K562 (cell line): Measurements from ENCODE around the gene PHF21A. TPM values are rescaled to one million over a fixed set of nuclear protein-coding genes. Genes with fewer than 3 reads are reported as not detected.

ENCODE experiments used
- BCL6 ChIP-seq: fragments of 250-450 bp; sonication (Bioruptor Pico); IDR thresholded peaks from 2 replicates; pipeline ENCODE4 v1.4.0; 2020
- BCOR ChIP-seq: fragments of 450-650 bp; IDR thresholded peaks from 2 replicates; pipeline ENCODE4 v1.6.1; 2016
- C11orf30 ChIP-seq: fragments of 450-650 bp; IDR thresholded peaks from 2 replicates; pipeline ENCODE4 v1.6.1; 2016; ENCODE audit warnings: low read depth, mild to moderate bottlenecking
- CEBPG ChIP-seq, 3 experiments: fragments of 200-800 bp in 1 of 3; sonication (Bioruptor generic) in 1 of 3; sonication (generic) in 1 of 3; formaldehyde crosslinking in 1 of 3; IDR thresholded peaks in 2 of 3; conservative IDR thresholded peaks in 1 of 3; 2 replicates each; pipeline versions ENCODE4 v1.6.1 to v1.8.0; 2016 to 2022; ENCODE audit warnings: missing compliant biosample characterization in 2 of 3, missing genetic modification characterization in 2 of 3, mild to moderate bottlenecking in 1 of 3, missing genetic modification reagents in 1 of 3
- EP300 ChIP-seq: IDR thresholded peaks from 2 replicates; pipeline ENCODE4 v1.6.1; 2012; ENCODE audit warnings: low read length, improper control_type of control experiment
- FUS ChIP-seq: fragments of 200-400 bp; formaldehyde crosslinking; optimal IDR thresholded peaks from 2 replicates; pipeline ENCODE3; 2017; ENCODE audit warnings: low read depth, low read length
- HLTF ChIP-seq: fragments of 450-650 bp; IDR thresholded peaks from 2 replicates; pipeline ENCODE4 v1.6.1; 2016
- NCOA2 ChIP-seq, 2 experiments: fragments of 450-650 bp; IDR thresholded peaks; 2 replicates each; pipeline ENCODE4 v1.6.1; 2018; ENCODE audit warnings: mild to moderate bottlenecking in 2 of 2, moderate library complexity in 1 of 2; ENCODE audit not compliant: partially characterized antibody in 2 of 2
- NR2C1 ChIP-seq, 2 experiments: fragments of 450-650 bp; IDR thresholded peaks; 2 replicates each; pipeline ENCODE4 v1.6.1; 2017; ENCODE audit warnings: mild to moderate bottlenecking in 2 of 2, antibody characterized with exemption in 1 of 2, inconsistent platforms in 1 of 2, missing compliant biosample characterization in 1 of 2, missing genetic modification characterization in 1 of 2
- PHF20 ChIP-seq: fragments of 450-650 bp; IDR thresholded peaks from 2 replicates; pipeline ENCODE4 v1.6.1; 2018; ENCODE audit not compliant: partially characterized antibody
- POLR3A ChIP-seq: IDR thresholded peaks from 2 replicates; pipeline ENCODE4 v1.6.1; 2011; ENCODE audit warnings: borderline replicate concordance, mild to moderate bottlenecking, moderate library complexity; ENCODE audit not compliant: insufficient read length, insufficient read depth; ENCODE audit errors: extremely low read depth
- SIN3B ChIP-seq: fragments of 450-650 bp; IDR thresholded peaks from 2 replicates; pipeline ENCODE4 v1.6.1; 2017; ENCODE audit warnings: low read depth, mild to moderate bottlenecking, moderate library complexity
- TEAD1 ChIP-seq, 2 experiments: fragments of 450-650 bp in 1 of 2; sonication (generic) in 1 of 2; formaldehyde crosslinking; IDR thresholded peaks; 2 replicates each; pipeline versions ENCODE4 v1.4.0 to v1.8.0; 2020 to 2022; ENCODE audit warnings: mild to moderate bottlenecking in 2 of 2, missing genetic modification reagents in 1 of 2
- ZC3H8 ChIP-seq: fragments of 450-650 bp; IDR thresholded peaks from 2 replicates; pipeline ENCODE4 v1.6.1; 2017
- ZNF3 ChIP-seq: fragments of 250-450 bp; sonication (Bioruptor Pico); IDR thresholded peaks from 2 replicates; pipeline ENCODE4 v1.5.0; 2021; ENCODE audit warnings: mild to moderate bottlenecking, moderate library complexity
- ZNF408 ChIP-seq: fragments of 250-450 bp; sonication (Bioruptor Pico); IDR thresholded peaks from 2 replicates; pipeline ENCODE4 v1.4.0; 2020; ENCODE audit warnings: low read depth, mild to moderate bottlenecking, moderate library complexity
- ZNF41 ChIP-seq: fragments of 250-450 bp; sonication (Bioruptor Pico); conservative IDR thresholded peaks from 2 replicates; pipeline ENCODE4 v1.4.0; 2020; ENCODE audit warnings: mild to moderate bottlenecking
- polyA plus RNA-seq, 8 experiments: library from polyadenylated mRNA; depleted of rRNA in 4 of 8; stranded (reverse) in 5 of 8; unstranded in 3 of 8; fragments of >200 nt; fragmentation: Nextera tagmentation in 2 of 8; fragmentation: Illumina TruSeq in 1 of 8; extraction: Ambion mirVana in 2 of 8; extraction: Trizol in 1 of 8; gene quantifications; 2 replicates each; pipeline versions ENCODE4 v1.2.1 to v1.2.3, GENCODE V29; 2011 to 2014; ENCODE audit warnings: inconsistent platforms in 1 of 8, missing spikeins in 1 of 8
- total RNA-seq, 7 experiments: library from RNA; depleted of rRNA in 6 of 7; stranded (reverse); fragments of >200 nt in 6 of 7; fragmentation: Illumina TruSeq in 2 of 7; extraction: Trizol in 2 of 7; gene quantifications; 2 replicates each; pipeline versions ENCODE4 v1.2.1 to v1.2.3, GENCODE V29; 2011 to 2021; ENCODE audit warnings: low replicate concordance in 1 of 7
- TF ChIP-seq, protein P1 (sequence below): fragments of 450-650 bp; IDR thresholded peaks from 2 replicates; pipeline ENCODE4 v1.6.1; 2014; ENCODE audit warnings: low read depth, mild to moderate bottlenecking, moderate library complexity, borderline replicate concordance
- TF ChIP-seq, protein P2 (sequence below), 2 experiments: fragments of 200-800 bp in 1 of 2; sonication (Bioruptor generic) in 1 of 2; sonication (generic) in 1 of 2; formaldehyde crosslinking in 1 of 2; IDR thresholded peaks in 1 of 2; conservative IDR thresholded peaks in 1 of 2; 2 replicates each; pipeline versions ENCODE4 v1.5.0 to v1.6.1; 2016 to 2020; ENCODE audit warnings: missing compliant biosample characterization in 1 of 2, missing genetic modification characterization in 1 of 2, missing genetic modification reagents in 1 of 2
- TF ChIP-seq, protein P3 (sequence below): fragments of 450-650 bp; IDR thresholded peaks from 2 replicates; pipeline ENCODE4 v1.6.1; 2016; ENCODE audit warnings: low read depth, mild to moderate bottlenecking, moderate library complexity

PHF21A gene
- total and polyA plus RNA-seq, 9 of the 15 experiments (the other 6 are each of a cell fraction or from before 2014, with no cell fraction given) = 1.5 to 32.4 (median 10.7) TPM

DNA sequence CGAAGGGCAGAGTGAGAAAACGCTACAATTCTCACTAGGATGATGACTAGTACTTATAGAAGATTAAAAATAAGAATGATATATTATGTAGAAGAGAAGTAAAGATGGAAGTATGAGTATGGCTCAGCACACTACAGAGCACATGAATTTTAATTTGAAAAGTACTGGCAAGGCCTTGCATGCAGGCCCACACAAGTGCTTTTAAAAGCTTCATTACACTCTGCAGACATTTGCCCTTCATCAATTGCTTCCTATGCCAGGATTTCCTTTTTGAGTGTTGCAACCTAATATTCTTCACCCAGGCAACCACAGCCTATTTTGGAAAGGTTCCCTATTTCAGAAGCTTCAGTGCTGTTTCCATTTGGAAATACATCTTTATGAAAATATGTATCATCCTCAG lies 117.7 kb downstream of the PHF21A start (continued):
- TF ChIP-seq ZNF3 (CRISPR knock-in tag) (no peak), FUS (no peak), CEBPG (CRISPR knock-in tag; IDR thresholded peaks at IDR 0.05) (no peak), CEBPG (tag; conservative IDR thresholded peaks at IDR 0.05 in 1 of 2, IDR thresholded peaks at IDR 0.05 in 1 of 2) (peak in 1 of 2 experiments; percentile 39; a peak in 1 of 4 replicates), ZNF41 (CRISPR knock-in tag) (no peak), HLTF (no peak), NCOA2 (IDR thresholded peaks at IDR 0.05; ENCODE audit: partially characterized antibody in 2 of 2) (no peak), POLR3A (no peak), EP300 (no peak), NR2C1 (IDR thresholded peaks at IDR 0.05) (peak; percentile 61), NR2C1 (tag; IDR thresholded peaks at IDR 0.05) (peak; percentile 81), SIN3B (no peak), ZC3H8 (no peak), PHF20 (peak; percentile 14), TEAD1 (CRISPR knock-in tag; IDR thresholded peaks at IDR 0.05) (no peak), BCOR (no peak), C11orf30 (0 out of 2 replicates have a peak, but pooled peaks have one; percentile 3), ZNF408 (CRISPR knock-in tag) (no peak), BCL6 (CRISPR knock-in tag) (no peak)
- TF ChIP-seq, protein P1, sequence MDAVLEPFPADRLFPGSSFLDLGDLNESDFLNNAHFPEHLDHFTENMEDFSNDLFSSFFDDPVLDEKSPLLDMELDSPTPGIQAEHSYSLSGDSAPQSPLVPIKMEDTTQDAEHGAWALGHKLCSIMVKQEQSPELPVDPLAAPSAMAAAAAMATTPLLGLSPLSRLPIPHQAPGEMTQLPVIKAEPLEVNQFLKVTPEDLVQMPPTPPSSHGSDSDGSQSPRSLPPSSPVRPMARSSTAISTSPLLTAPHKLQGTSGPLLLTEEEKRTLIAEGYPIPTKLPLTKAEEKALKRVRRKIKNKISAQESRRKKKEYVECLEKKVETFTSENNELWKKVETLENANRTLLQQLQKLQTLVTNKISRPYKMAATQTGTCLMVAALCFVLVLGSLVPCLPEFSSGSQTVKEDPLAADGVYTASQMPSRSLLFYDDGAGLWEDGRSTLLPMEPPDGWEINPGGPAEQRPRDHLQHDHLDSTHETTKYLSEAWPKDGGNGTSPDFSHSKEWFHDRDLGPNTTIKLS = no peak
- TF ChIP-seq, protein P2, sequence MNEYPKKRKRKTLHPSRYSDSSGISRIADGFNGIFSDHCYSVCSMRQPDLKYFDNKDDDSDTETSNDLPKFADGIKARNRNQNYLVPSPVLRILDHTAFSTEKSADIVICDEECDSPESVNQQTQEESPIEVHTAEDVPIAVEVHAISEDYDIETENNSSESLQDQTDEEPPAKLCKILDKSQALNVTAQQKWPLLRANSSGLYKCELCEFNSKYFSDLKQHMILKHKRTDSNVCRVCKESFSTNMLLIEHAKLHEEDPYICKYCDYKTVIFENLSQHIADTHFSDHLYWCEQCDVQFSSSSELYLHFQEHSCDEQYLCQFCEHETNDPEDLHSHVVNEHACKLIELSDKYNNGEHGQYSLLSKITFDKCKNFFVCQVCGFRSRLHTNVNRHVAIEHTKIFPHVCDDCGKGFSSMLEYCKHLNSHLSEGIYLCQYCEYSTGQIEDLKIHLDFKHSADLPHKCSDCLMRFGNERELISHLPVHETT (CRISPR knock-in tag; conservative IDR thresholded peaks at IDR 0.05 in 1 of 2, IDR thresholded peaks at IDR 0.05 in 1 of 2) = peak in 1 of 2 experiments; percentile 34; a peak in 1 of 4 replicates
- TF ChIP-seq, protein P3, sequence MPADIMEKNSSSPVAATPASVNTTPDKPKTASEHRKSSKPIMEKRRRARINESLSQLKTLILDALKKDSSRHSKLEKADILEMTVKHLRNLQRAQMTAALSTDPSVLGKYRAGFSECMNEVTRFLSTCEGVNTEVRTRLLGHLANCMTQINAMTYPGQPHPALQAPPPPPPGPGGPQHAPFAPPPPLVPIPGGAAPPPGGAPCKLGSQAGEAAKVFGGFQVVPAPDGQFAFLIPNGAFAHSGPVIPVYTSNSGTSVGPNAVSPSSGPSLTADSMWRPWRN = no peak
